OCI-LY7 (cell line): Measurements from ENCODE around the gene FIGNL1. TPM values are rescaled to one million over a fixed set of nuclear protein-coding genes. Genes with fewer than 3 reads are reported as not detected.

Experiments
- BruUV-seq: library from RNA; stranded (reverse); fragments of 400-500 nt; replicated peaks from 2 replicates; lab custom pipeline; 2021; lab: Mats Ljungman, UMichigan
- CTCF ChIA-PET: fragments of 300-600 bp; sonication (Branson Sonifier 250); formaldehyde crosslinking; loops from one replicate; lab custom pipeline; 2022; ENCODE audit warnings: antibody characterized with exemption; ENCODE audit not compliant: unreplicated experiment; lab: Charles Lee
- POLR2A ChIA-PET: fragments of 300-600 bp; sonication (Branson Sonifier 250); formaldehyde crosslinking; loops from one replicate; lab custom pipeline; 2022; ENCODE audit warnings: antibody characterized with exemption; lab: Charles Lee
- DNase-seq: peaks from one replicate; pipeline ENCODE4 v3.0.0-alpha.2; 2015; ENCODE audit warnings: low spot score
- H2AFZ ChIP-seq: fragments of 200-600 bp; sonication (generic), shearing (Covaris generic); 2 replicates; pipeline ENCODE4 v1.6.1; 2014; ENCODE audit warnings: mild to moderate bottlenecking, antibody characterized with exemption, low read length, moderate library complexity
- H3K27ac ChIP-seq: fragments of 200-600 bp; sonication (generic); 2 replicates; pipeline ENCODE4 v1.5.1; 2014; ENCODE audit warnings: mixed run types, low read depth, mild to moderate bottlenecking, moderate library complexity, low read length, inconsistent platforms; ENCODE audit not compliant: poor library complexity, severe bottlenecking
- H3K36me3 ChIP-seq: fragments of 200-600 bp; sonication (generic); 2 replicates; pipeline ENCODE4 v1.6.1; 2014; ENCODE audit warnings: mild to moderate bottlenecking, antibody characterized with exemption, low read length, moderate library complexity, mixed read lengths; ENCODE audit not compliant: insufficient read depth
- H3K4me1 ChIP-seq: fragments of 200-600 bp; sonication (generic); 2 replicates; pipeline ENCODE4 v1.5.1; 2014; ENCODE audit warnings: mild to moderate bottlenecking, low read length; ENCODE audit not compliant: insufficient read depth, poor library complexity, severe bottlenecking
- H3K4me2 ChIP-seq: fragments of 200-600 bp; sonication (generic); 2 replicates; pipeline ENCODE4 v1.6.1; 2014; ENCODE audit warnings: mild to moderate bottlenecking, low read length
- H3K4me3 ChIP-seq: fragments of 200-600 bp; sonication (generic); 2 replicates; pipeline ENCODE4 v1.5.1; 2014; ENCODE audit warnings: mild to moderate bottlenecking, low read depth, low read length; ENCODE audit not compliant: poor library complexity, severe bottlenecking
- H3K79me2 ChIP-seq: fragments of 200-600 bp; sonication (generic); 2 replicates; pipeline ENCODE4 v1.6.1; 2016; ENCODE audit warnings: low read depth, mild to moderate bottlenecking, low read length, moderate library complexity, mixed read lengths; ENCODE audit not compliant: insufficient read depth
- H3K9me2 ChIP-seq: fragments of 200-600 bp; sonication (generic); 2 replicates; pipeline ENCODE4 v1.6.1; 2016; ENCODE audit warnings: mild to moderate bottlenecking, low read length, mixed read lengths; ENCODE audit not compliant: insufficient read depth
- H3K9me3 ChIP-seq: fragments of 200-600 bp; sonication (generic); 2 replicates; pipeline ENCODE4 v1.6.1; 2014; ENCODE audit warnings: mild to moderate bottlenecking, mixed run types, low read length, mixed read lengths
- H4K20me1 ChIP-seq: fragments of 200-600 bp; sonication (generic); 2 replicates; pipeline ENCODE4 v1.6.1; 2014; ENCODE audit warnings: mild to moderate bottlenecking, antibody characterized with exemption, low read length, moderate library complexity, mixed read lengths; ENCODE audit not compliant: insufficient read depth
- CTCF ChIP-seq: fragments of 200-600 bp; sonication (generic); conservative IDR thresholded peaks from 2 replicates; pipeline ENCODE4 v1.5.1; 2014; ENCODE audit warnings: mild to moderate bottlenecking, antibody characterized with exemption, low read length, moderate library complexity, mixed read lengths
- EZH2phosphoT487 ChIP-seq: fragments of 200-600 bp; sonication (generic); IDR thresholded peaks from 2 replicates; pipeline ENCODE4 v1.6.1; 2018; ENCODE audit warnings: low read depth, borderline replicate concordance, mild to moderate bottlenecking, mixed run types, antibody characterized with exemption, low read length, moderate library complexity, mixed read lengths
- intact Hi-C: fragments of 100-400 bp; cut with micrococcal nuclease; formaldehyde crosslinking; loops from one replicate; pipeline ENCODE4 v1.10.0; 2022; ENCODE audit not compliant: unreplicated experiment
- total RNA-seq, 2 experiments: library from RNA; depleted of rRNA in 1 of 2; stranded (reverse); fragments of >200 nt in 1 of 2; shearing (Covaris generic) in 1 of 2; gene quantifications; 2 replicates each; pipeline ENCODE4 v1.2.3, GENCODE V29; 2014 to 2022

FIGNL1 gene
- total RNA-seq, 2 experiments from 2014 or later = 41.5 to 55.6 TPM

GRCh38 chr7:50418526-50419290 lies 31.4 kb downstream of the FIGNL1 start:
- POLR2A ChIA-PET = interaction anchor here (0.6 to 1.6 kb wide), 6 partner anchors 9 to 307 kb away, joined by 3 to 5 read pairs (median 4); no protein-coding TSS in a partner anchor

GRCh38 chr7:50418086-50418515 lies 32.0 kb downstream of the FIGNL1 start:
- TF ChIP-seq EZH2phosphoT487 = no peak
- TF ChIP-seq CTCF = peak; percentile 98
- no peak overlapping the region for H3K4me3 ChIP-seq
- intact Hi-C loops = loop anchor here (1.0 to 5.0 kb wide), 6 partner anchors 81 to 326 kb away; no protein-coding TSS in a partner anchor
- H3K9me3 ChIP-seq = no peaks in the 10 kb centered on the region
- H4K20me1 ChIP-seq = no peaks in the 10 kb centered on the region
- H2AFZ ChIP-seq = no peak overlapping the region
- DNase-seq = peak; percentile 88
- no TSS peak for BruUV-seq
- peaks cover 29% of the 10 kb centered on the region for H3K4me1 ChIP-seq
- H3K9me2 ChIP-seq = no peaks in the 10 kb centered on the region
- H3K4me2 ChIP-seq = no peak overlapping the region
- ChIA-PET CTCF (interaction anchor here (0.6 to 1.9 kb wide), 10 partner anchors 15 to 743 kb away, joined by 3 to 9 read pairs (median 4); no protein-coding TSS in a partner anchor), POLR2A (interaction anchor here (0.8 to 1.6 kb wide), 5 partner anchors 10 to 307 kb away, joined by 3 to 5 read pairs (median 4); no protein-coding TSS in a partner anchor)
- H3K27ac ChIP-seq = no peak overlapping the region
- H3K79me2 ChIP-seq = no peaks in the 10 kb centered on the region
- no peaks in the 10 kb centered on the region for H3K36me3 ChIP-seq

More at GRCh38 chr7:50418526-50419290, 31.4 kb downstream of the FIGNL1 start:
- Histone ChIP-seq H3K4me1 (peaks cover 24% of the 10 kb centered on the region), H3K4me2 (no peak overlapping the region), H3K36me3 (no peaks in the 10 kb centered on the region), H3K9me3 (no peaks in the 10 kb centered on the region), H3K4me3 (no peak overlapping the region), H3K9me2 (no peaks in the 10 kb centered on the region), H2AFZ (no peak overlapping the region), H4K20me1 (no peaks in the 10 kb centered on the region), H3K27ac (no peak overlapping the region), H3K79me2 (no peaks in the 10 kb centered on the region)
- no TSS peak for BruUV-seq
- no peak for TF ChIP-seq CTCF
- TF ChIP-seq EZH2phosphoT487 = no peak
- CTCF ChIA-PET = interaction anchor here (1.0 to 1.9 kb wide), 7 partner anchors 16 to 300 kb away, joined by 3 to 9 read pairs (median 4); no protein-coding TSS in a partner anchor
- intact Hi-C loops = loop anchor here (1.0 to 5.0 kb wide), 6 partner anchors 81 to 326 kb away; no protein-coding TSS in a partner anchor
- no peak for DNase-seq
